Pancreas (tissue), 10 donors: ENCODE results near the gene WDPCP. TPM values are rescaled to one million over a fixed set of nuclear protein-coding genes. Genes with fewer than 3 reads are reported as not detected.

Experiments
- ATAC-seq, 4 donors: fragments of 200-7000 bp; cut with Tn5 transposase; one replicate each; pipeline versions ENCODE4 v1.8.0 to v1.9.1; 2020; ENCODE audit warnings: mild to moderate bottlenecking in 4 of 4, moderate library complexity in 4 of 4
- DNase-seq, 6 donors: peaks; one replicate each; pipeline ENCODE4 v3.0.0-alpha.2; 2020
- FAIRE-seq: peaks from 2 replicates; lab custom pipeline; 2012; peaks lifted over from hg19 to GRCh38; lab: Jason Lieb, UNC
- H3K27ac ChIP-seq, 4 donors: fragments of 200-600 bp; sonication (generic); 1 replicate in 3 of 4; 2 replicates in 1 of 4; pipeline versions ENCODE4 v1.5.0 to v1.8.0; 2020
- H3K27me3 ChIP-seq, 4 donors: fragments of 200-600 bp; one replicate each; pipeline ENCODE4 v1.8.0; 2021
- H3K36me3 ChIP-seq, 3 donors: fragments of 200-600 bp; sonication (generic) in 1 of 3; one replicate each; pipeline versions ENCODE4 v1.5.0 to v1.8.0; 2020 to 2021
- H3K4me1 ChIP-seq, 3 donors: fragments of 200-600 bp; one replicate each; pipeline ENCODE4 v1.8.0; 2021
- H3K4me3 ChIP-seq, 4 donors: fragments of 200-600 bp; sonication (generic) in 2 of 4; one replicate each; pipeline versions ENCODE4 v1.5.0 to v1.8.0; 2020 to 2021
- H3K9me3 ChIP-seq, 4 donors: fragments of 200-600 bp; one replicate each; pipeline ENCODE4 v1.8.0; 2021
- WGBS, 2 donors: extraction: QIAGEN DNeasy Blood & Tissue Kit; methylation state at CpG; one replicate each; pipeline ENCODE4 v1.1.7; 2013; 5-methylcytosine and 5-hydroxymethylcytosine counted together
- intact Hi-C, 3 donors: fragments of 100-400 bp; cut with DNase I; formaldehyde crosslinking; loops; one replicate each; pipeline versions ENCODE4 v1.11.1 to v1.14.2; 2022
- polyA plus RNA-seq, 2 donors: library from polyadenylated mRNA; stranded (reverse); fragments of 200-250 nt; gene quantifications; one replicate each; pipeline ENCODE4 v1.2.3, GENCODE V29; 2013
- total RNA-seq, 6 donors: library from RNA; stranded (reverse); fragmentation: NEBNext Ultra II Directional in 4 of 6; extraction: Animal tissue kit (Norgen Biotek cat#: 25700) in 4 of 6; gene quantifications; one replicate each; pipeline versions ENCODE4 v1.2.1 to v1.2.4, GENCODE V29; 2021 to 2023
- TF ChIP-seq, protein P1 (sequence below), 4 donors: fragments of 200-600 bp; sonication (generic) in 3 of 4; IDR thresholded peaks; one replicate each; pipeline versions ENCODE4 v1.5.0 to v1.8.0; 2021; ENCODE audit warnings: antibody characterized with exemption in 4 of 4
- donor health status: healthy with polysubstance abuse.
- donor health status: DM: no; HTN: no; CAD: no; lungs with moderate emphysema.
- donor health status: DM: no; HTN: no; CAD: no.
- donor health status: control.
- donor health status: control.
- donor health status: Bipolar disorder and iron deficiency.
- donor health status: DM: yes; HTN: yes; CAD: no.
- donor health status: DM: no; HTN: no; CAD: no.
- donor health status: DM: no; HTN: no; CAD: no.
- donor health status: DM: yes; HTN: yes; CAD: no.

The WDPCP gene
- total and polyA plus RNA-seq, 8 donors: 1.9 to 6.1 (median 4.2) TPM

GRCh38 chr2:63555931-63556330 is 32.3 kb downstream of the WDPCP start:
- Histone ChIP-seq H3K36me3 (no peaks in the 10 kb centered on the region), H3K27me3 (no peaks in the 10 kb centered on the region), H3K9me3 (no peaks in the 10 kb centered on the region), H3K4me3 (no peak overlapping the region), H3K27ac (no peak overlapping the region), H3K4me1 (no peaks in the 10 kb centered on the region)
- intact Hi-C loops: no loop called here
- no peak for FAIRE-seq
- DNase-seq: no peak
- 91 to 94% methylated on average over 3 of the region's 3 CpGs for WGBS, 2 donors
- TF ChIP-seq, protein P1, sequence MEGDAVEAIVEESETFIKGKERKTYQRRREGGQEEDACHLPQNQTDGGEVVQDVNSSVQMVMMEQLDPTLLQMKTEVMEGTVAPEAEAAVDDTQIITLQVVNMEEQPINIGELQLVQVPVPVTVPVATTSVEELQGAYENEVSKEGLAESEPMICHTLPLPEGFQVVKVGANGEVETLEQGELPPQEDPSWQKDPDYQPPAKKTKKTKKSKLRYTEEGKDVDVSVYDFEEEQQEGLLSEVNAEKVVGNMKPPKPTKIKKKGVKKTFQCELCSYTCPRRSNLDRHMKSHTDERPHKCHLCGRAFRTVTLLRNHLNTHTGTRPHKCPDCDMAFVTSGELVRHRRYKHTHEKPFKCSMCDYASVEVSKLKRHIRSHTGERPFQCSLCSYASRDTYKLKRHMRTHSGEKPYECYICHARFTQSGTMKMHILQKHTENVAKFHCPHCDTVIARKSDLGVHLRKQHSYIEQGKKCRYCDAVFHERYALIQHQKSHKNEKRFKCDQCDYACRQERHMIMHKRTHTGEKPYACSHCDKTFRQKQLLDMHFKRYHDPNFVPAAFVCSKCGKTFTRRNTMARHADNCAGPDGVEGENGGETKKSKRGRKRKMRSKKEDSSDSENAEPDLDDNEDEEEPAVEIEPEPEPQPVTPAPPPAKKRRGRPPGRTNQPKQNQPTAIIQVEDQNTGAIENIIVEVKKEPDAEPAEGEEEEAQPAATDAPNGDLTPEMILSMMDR (IDR thresholded peaks at IDR 0.05): no peak
- ATAC-seq: no peak

DNA sequence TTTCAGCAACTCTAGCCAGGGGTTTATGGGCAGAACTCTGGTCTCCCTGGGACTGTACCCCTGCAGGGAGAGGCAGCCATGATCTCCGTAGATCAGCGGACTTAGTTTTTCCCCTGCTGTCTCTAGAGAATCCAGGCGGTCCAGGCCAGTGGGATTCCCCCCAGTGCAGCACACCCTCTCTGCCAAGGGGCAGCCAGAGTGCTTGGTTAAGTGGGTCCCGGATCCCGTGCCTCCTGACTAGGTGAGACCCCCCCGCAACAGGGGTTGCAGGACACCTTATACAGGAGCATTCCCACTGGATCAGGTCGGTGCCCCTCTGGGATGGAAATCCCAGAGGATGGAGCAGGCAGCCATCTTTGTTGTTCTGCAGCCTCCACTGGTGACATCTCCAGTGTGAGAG is 33.0 kb downstream of the WDPCP start:
- ATAC-seq (no peak), DNase-seq (peak in 1 of 6 donors; percentile 38)
- WGBS, 2 donors: 95 to 97% methylated on average over 7 of the region's 7 CpGs

GRCh38 chr2:63553049-63553448 is 35.2 kb downstream of the WDPCP start:
- no peaks in the 10 kb centered on the region for H3K4me1 ChIP-seq
- H3K36me3 ChIP-seq: no peaks in the 10 kb centered on the region
- no peak for DNase-seq
- intact Hi-C loops: no loop called here
- H3K9me3 ChIP-seq: no peaks in the 10 kb centered on the region
- no peak for ATAC-seq
- H3K4me3 ChIP-seq: no peak overlapping the region
- H3K27ac ChIP-seq: no peak overlapping the region
- no peaks in the 10 kb centered on the region for H3K27me3 ChIP-seq
- TF ChIP-seq, protein P1 (IDR thresholded peaks at IDR 0.05): no peak
- WGBS, 2 donors: 56 to 60% methylated on average over 4 of the region's 4 CpGs
- no peak for FAIRE-seq

More for the DNA sequence above, 33.0 kb downstream of the WDPCP start:
- no peak for FAIRE-seq
- H3K27ac ChIP-seq: no peak overlapping the region
- H3K36me3 ChIP-seq: no peaks in the 10 kb centered on the region
- intact Hi-C loops: no loop called here
- TF ChIP-seq, protein P1 (IDR thresholded peaks at IDR 0.05): no peak
- H3K9me3 ChIP-seq: no peaks in the 10 kb centered on the region
- no peak overlapping the region for H3K4me3 ChIP-seq
- H3K27me3 ChIP-seq: no peaks in the 10 kb centered on the region
- H3K4me1 ChIP-seq: no peaks in the 10 kb centered on the region

DNA sequence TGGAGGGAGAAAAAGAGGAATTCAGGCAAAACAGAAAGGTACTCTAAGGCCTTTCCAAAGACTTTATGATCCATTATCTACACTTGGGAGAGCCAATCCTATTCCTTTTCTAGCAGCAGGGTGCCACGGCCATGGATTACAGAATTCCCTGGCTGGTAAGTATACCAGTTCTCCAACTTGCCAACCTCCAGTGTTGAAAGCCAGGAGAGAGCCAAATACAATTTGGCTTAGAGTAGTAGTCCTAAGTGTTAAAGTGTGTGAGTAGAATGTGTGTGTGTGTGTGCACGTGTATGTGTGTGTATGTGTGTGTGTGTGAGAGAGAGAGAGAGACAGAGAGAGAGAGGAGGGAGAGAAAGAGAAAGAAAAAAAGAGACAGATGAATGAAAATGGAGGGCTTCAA is 43.3 kb downstream of the WDPCP start:
- ATAC-seq (no peak), DNase-seq (no peak), FAIRE-seq (no peak)
- Histone ChIP-seq H3K36me3 (no peaks in the 10 kb centered on the region), H3K4me3 (no peak overlapping the region), H3K9me3 (no peaks in the 10 kb centered on the region), H3K4me1 (no peaks in the 10 kb centered on the region), H3K27me3 (no peaks in the 10 kb centered on the region), H3K27ac (no peak overlapping the region)
- WGBS, 2 donors: 76 to 86% methylated on average over 2 of the region's 2 CpGs
- TF ChIP-seq, protein P1 (IDR thresholded peaks at IDR 0.05): no peak
- intact Hi-C loops: no loop called here

DNA sequence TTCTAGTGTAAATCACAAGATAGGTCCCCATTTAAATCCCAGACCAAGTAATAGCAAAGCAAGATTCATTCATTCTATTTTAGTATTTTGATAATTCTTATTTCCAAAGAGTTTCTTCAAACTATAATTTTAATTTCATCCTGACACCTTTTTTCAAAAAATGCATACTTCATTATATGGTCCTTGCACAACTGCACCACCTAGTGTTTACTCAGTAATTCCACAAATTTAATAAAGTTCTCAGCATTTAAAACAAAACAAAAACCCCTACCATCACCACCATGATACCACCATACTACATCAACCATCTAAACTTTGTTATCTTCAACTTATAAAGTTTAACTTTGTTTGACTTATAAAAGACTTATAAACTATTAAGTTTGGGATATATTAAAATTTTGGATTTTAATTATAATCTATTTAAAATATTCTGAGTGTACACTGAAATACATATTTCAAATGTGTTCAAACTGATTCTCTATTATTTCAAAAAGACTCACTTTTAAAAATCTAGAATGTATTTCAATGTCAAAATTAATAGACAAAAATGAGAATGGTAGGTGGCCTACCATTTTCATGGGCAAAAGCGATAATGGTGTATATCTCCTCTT is 44.2 kb downstream of the WDPCP start:
- H3K4me3 ChIP-seq: no peak overlapping the region
- DNase-seq (no peak), ATAC-seq (no peak), FAIRE-seq (peak; percentile 88)
- 94 to 100% methylated on average over 1 of the region's 1 CpG for WGBS, 2 donors
- H3K27ac ChIP-seq: no peak overlapping the region
- intact Hi-C loops: no loop called here
- H3K36me3 ChIP-seq: no peaks in the 10 kb centered on the region
- no peaks in the 10 kb centered on the region for H3K27me3 ChIP-seq
- H3K4me1 ChIP-seq: no peaks in the 10 kb centered on the region
- no peaks in the 10 kb centered on the region for H3K9me3 ChIP-seq
- TF ChIP-seq, protein P1 (IDR thresholded peaks at IDR 0.05): no peak
